GM06990 (cell line): ENCODE results near the gene EML4.

Experiments
- DNase-seq: peaks from one replicate; pipeline ENCODE4 v3.0.0-alpha.2; 2011; ENCODE audit not compliant: insufficient read length; ENCODE audit errors: extremely low read depth
- H3K27me3 ChIP-seq: replicated peaks from 2 replicates; pipeline ENCODE4 v1.6.0; 2011; ENCODE audit warnings: low read length; ENCODE audit not compliant: control insufficient read depth, insufficient read depth
- H3K36me3 ChIP-seq: 2 replicates; pipeline ENCODE4 v1.5.1; 2011; ENCODE audit warnings: low read length; ENCODE audit not compliant: control insufficient read depth, insufficient read depth
- H3K4me3 ChIP-seq: replicated peaks from 2 replicates; pipeline ENCODE4 v1.5.1; 2011; ENCODE audit warnings: low read depth, mild to moderate bottlenecking, control low read depth, low read length
- TF ChIP-seq, protein P1 (sequence below): IDR thresholded peaks from 2 replicates; pipeline ENCODE4 v1.5.1; 2011; ENCODE audit warnings: low read length, control low read depth, mild to moderate bottlenecking, inconsistent platforms; ENCODE audit not compliant: insufficient read depth, poor library complexity, severe bottlenecking

Gene EML4

DNA sequence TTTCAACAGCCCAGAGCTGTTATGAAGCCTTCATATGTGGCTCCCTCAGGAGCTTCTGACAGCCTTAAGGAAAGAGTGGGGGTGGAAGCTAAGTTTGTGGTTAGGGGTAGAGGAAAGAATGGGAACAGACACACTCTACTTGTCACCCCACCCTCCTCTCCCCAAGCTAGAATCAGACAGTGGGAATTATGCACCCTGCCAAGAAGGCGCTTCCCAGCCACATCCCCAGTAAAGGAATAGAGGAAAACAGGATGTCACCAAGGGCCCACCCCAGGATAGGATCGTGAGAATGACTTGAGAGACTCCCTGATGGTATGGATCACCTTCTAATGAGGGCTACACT, 32.4 kb upstream of the EML4 start:
- TF ChIP-seq, protein P1, sequence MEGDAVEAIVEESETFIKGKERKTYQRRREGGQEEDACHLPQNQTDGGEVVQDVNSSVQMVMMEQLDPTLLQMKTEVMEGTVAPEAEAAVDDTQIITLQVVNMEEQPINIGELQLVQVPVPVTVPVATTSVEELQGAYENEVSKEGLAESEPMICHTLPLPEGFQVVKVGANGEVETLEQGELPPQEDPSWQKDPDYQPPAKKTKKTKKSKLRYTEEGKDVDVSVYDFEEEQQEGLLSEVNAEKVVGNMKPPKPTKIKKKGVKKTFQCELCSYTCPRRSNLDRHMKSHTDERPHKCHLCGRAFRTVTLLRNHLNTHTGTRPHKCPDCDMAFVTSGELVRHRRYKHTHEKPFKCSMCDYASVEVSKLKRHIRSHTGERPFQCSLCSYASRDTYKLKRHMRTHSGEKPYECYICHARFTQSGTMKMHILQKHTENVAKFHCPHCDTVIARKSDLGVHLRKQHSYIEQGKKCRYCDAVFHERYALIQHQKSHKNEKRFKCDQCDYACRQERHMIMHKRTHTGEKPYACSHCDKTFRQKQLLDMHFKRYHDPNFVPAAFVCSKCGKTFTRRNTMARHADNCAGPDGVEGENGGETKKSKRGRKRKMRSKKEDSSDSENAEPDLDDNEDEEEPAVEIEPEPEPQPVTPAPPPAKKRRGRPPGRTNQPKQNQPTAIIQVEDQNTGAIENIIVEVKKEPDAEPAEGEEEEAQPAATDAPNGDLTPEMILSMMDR, result no peak
- no peak overlapping the region for H3K4me3 ChIP-seq
- DNase-seq, result no peak
- no peaks in the 10 kb centered on the region for H3K36me3 ChIP-seq
- no peaks in the 10 kb centered on the region for H3K27me3 ChIP-seq

DNA sequence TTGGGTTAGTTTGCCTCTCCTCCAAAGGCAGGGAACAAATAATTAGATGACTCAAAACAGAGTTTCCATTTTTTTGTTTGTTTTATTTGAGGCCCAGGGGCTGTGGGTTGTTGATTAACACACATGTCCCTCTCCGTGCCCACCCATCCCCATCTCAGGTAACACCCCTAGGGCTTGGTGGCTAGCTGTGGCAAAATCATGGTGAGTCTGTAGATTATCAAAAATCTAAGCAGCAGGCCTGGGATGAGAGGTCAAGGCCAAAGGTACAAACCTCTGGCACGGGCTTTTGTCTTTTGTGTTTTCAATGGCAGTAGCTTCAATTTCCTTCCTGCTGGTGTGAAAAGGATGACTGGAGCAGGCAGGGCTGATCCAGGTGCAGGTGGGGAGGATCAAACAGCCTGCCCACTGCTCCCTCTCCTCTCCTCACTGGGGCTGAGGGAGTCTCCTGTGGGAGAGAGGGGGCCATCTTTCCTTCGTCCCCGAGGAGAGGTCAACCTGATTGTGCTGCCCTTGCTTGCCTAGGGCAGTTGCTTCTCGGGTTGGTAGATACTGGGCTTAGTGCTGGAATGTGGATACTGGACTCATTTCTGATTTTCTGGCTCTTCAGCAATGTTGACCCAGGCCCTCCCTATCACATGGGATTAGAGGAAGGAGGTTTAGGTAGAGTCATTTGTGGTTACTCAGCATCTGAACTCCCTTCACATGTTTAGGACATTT, 31.9 kb upstream of the EML4 start:
- no peaks in the 10 kb centered on the region; the same call in 1 of the 2 replicates for H3K27me3 ChIP-seq
- TF ChIP-seq, protein P1, result no peak
- DNase-seq, result no peak
- no peaks in the 10 kb centered on the region for H3K36me3 ChIP-seq
- H3K4me3 ChIP-seq, result no peak overlapping the region

DNA sequence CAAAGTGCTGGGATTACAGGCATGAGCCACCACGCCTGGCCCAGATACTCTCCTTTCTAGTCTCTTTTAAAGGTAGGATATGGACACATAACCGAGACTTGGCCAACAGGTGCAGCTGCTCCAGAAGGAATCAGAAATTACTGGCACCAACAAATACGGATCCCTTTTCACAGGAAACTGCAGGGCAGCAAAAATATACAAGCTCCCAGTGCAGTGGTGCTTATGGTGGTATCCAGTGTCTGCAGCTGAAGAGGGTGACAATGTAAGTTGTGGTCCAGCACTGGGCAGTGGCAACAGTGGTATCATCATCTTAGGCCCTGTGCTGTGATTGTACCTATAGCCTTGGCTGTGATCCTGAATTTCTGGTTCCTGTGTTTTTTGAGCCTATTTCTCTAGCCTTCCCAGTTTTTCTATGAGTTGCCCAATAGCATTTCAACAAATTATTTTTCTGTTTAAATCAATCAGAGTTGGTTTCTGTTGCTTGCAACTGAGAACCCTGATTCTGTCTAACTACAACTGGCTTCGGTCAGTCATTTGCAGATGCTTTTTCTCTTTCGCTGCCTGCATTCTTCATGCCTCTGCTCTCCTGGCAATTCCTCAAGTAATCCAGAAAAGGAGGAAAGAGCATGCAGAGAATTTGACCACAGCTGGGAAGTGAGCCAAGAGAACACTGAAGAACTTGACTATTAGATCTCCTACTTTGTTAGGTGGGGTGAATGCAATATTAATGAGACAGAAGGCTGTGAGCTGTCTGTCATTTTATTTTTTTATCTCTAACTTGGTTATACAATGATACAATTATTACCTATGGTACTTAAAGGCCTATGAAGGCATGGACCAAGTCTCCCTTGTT, 30.8 kb upstream of the EML4 start:
- TF ChIP-seq, protein P1, result no peak
- no peak for DNase-seq
- Histone ChIP-seq H3K27me3 (no peaks in the 10 kb centered on the region; the same call in 1 of the 2 replicates), H3K4me3 (no peak overlapping the region), H3K36me3 (no peaks in the 10 kb centered on the region)

DNA sequence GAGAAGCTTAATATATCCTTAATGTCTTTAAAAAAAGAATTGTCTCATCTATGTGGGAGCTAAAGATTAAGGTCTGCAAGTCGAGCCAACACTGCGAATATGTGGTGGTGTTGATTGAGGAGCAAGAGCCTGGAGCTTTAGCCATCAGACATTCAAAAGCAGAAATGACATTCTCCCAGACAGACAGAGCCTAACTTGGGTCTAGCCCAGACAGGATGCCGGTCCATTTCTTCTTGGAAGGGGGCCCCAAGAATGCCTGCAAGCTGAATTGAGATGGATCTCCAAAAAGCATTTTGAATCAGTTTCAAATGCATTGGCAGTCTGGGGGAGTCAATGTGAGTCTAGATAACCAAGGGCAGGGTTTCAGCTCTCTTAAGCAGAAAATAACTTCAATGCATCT, 30.1 kb upstream of the EML4 start:
- Histone ChIP-seq H3K27me3 (no peaks in the 10 kb centered on the region; the same call in 1 of the 2 replicates), H3K4me3 (no peak overlapping the region), H3K36me3 (no peaks in the 10 kb centered on the region)
- TF ChIP-seq, protein P1, result no peak
- DNase-seq, result no peak

DNA sequence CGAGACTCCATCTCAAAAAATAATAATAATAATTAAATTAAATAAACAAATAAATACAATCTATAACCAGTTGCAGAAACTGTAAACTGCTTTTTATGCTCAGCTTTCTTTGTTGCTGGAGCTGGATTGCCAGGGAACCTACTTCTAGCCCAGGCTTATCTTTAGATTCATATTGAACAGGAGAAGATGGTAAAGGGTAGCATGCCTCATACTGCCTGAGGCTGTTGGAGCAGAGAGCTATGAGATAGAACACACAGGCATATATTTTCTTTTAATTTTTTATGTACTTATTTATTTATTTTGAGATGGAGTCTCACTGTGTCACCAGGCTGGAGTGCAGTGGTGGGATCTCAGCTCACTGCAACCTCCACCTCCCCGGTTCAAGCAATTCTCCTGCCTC, 28.7 kb upstream of the EML4 start:
- TF ChIP-seq, protein P1, result no peak
- no peaks in the 10 kb centered on the region; the same call in 1 of the 2 replicates for H3K27me3 ChIP-seq
- no peak for DNase-seq

More for the DNA sequence above, 28.7 kb upstream of the EML4 start:
- no peak overlapping the region for H3K4me3 ChIP-seq
- H3K36me3 ChIP-seq, result no peaks in the 10 kb centered on the region
